Tibial nerve (tissue), 4 donors: ENCODE measurements around the gene CUL9. TPM values are rescaled to one million over a fixed set of nuclear protein-coding genes. Genes with fewer than 3 reads are reported as not detected.

Source experiments
- DNase-seq, 2 donors: peaks; one replicate each; pipeline ENCODE4 v3.0.0-alpha.2; 2019; ENCODE audit warnings: low spot score in 2 of 2
- H3K27ac ChIP-seq, 4 donors: fragments of 200-600 bp; sonication (generic) in 3 of 4; one replicate each; pipeline ENCODE4 v1.5.1; 2017 to 2019; ENCODE audit warnings: mild to moderate bottlenecking in 1 of 4
- H3K27me3 ChIP-seq, 2 donors: fragments of 200-600 bp; sonication (generic) in 1 of 2; one replicate each; pipeline versions ENCODE4 v1.5.1 to v1.6.0; 2017 to 2019
- H3K36me3 ChIP-seq, 3 donors: fragments of 200-600 bp; sonication (generic); one replicate each; pipeline ENCODE4 v1.5.1; 2018 to 2019
- H3K4me1 ChIP-seq, 4 donors: fragments of 200-600 bp; sonication (generic) in 3 of 4; one replicate each; pipeline ENCODE4 v1.5.1; 2017 to 2019
- H3K4me3 ChIP-seq, 4 donors: fragments of 200-600 bp; sonication (generic) in 3 of 4; one replicate each; pipeline ENCODE4 v1.5.1; 2017 to 2019; ENCODE audit warnings: mild to moderate bottlenecking in 1 of 4, moderate library complexity in 1 of 4
- H3K9me3 ChIP-seq, 4 donors: fragments of 200-600 bp; sonication (generic) in 3 of 4; one replicate each; pipeline ENCODE4 v1.5.1; 2017 to 2019
- EP300 ChIP-seq, 2 donors: sonication (generic); formaldehyde crosslinking; IDR thresholded peaks; one replicate each; pipeline ENCODE4 v1.6.1; 2017; ENCODE audit warnings: antibody characterized with exemption in 2 of 2, mild to moderate bottlenecking in 1 of 2
- POLR2A ChIP-seq, 2 donors: fragments of 450-650 bp; IDR thresholded peaks; one replicate each; pipeline ENCODE4 v1.6.1; 2017; ENCODE audit warnings: antibody characterized with exemption in 2 of 2, mild to moderate bottlenecking in 2 of 2, moderate library complexity in 2 of 2
- WGBS, 2 donors: methylation state at CpG; one replicate each; pipeline ENCODE4 v1.1.5; 2018; 5-methylcytosine and 5-hydroxymethylcytosine counted together
- total RNA-seq, 4 donors: library from RNA; depleted of rRNA; stranded (reverse); fragments of >200 nt; gene quantifications; one replicate each; pipeline ENCODE4 v1.1.0, GENCODE V29; 2016
- TF ChIP-seq, protein P1 (sequence below), 5 experiments: fragments of 200-600 bp in 3 of 5; fragments of 450-650 bp in 2 of 5; sonication (generic) in 3 of 5; IDR thresholded peaks; one replicate each; pipeline ENCODE4 v1.5.1; 2016 to 2019; ENCODE audit warnings: antibody characterized with exemption in 5 of 5, mild to moderate bottlenecking in 3 of 5, moderate library complexity in 2 of 5

Gene CUL9
- total RNA-seq, 4 donors from 2014 or later: 47.9 to 76.2 (median 49.3) TPM

DNA sequence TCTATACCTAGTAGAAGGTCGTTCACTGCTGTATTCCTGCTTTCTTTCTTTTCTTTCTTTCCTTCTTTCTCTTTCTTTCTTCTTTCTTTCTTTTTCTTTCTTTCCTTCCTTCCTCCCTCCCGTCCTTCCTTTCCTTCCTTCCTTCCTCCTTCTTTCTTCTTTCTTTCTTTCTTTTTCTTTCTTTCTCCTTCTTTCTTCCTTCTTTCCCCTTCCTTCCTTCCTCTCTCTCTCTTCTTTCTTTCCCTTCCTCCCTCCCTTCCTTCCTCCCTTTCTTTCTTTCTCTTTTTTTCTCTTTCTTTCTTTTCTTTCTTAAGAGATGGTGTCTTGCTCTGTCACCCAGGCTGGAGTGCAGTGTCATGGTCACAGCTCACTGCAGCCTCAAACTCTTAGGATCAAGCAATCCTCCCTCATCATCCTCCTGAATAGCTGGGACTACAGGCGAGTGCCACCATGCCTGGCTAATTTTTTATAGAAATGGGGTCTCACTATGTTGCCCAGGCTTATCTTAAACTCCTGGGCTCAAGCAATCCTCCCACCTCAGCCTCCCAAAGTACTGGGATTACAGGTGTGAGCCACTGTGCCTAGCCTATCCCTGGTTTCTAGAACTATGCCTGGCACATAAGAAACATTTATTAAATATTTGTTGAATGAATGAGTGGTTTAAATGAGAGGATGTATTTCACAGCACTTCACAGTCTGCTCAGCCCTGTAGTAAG is 49.9 kb downstream of the CUL9 start:
- Histone ChIP-seq H3K36me3 (no peaks in the 10 kb centered on the region), H3K27ac (no peak overlapping the region), H3K9me3 (no peaks in the 10 kb centered on the region), H3K27me3 (peaks cover 0 to 6% of the 10 kb centered on the region in 2 donors), H3K4me1 (peaks cover 0 to 16% (median 4%) of the 10 kb centered on the region in 4 donors), H3K4me3 (no peak overlapping the region)
- 72 to 84% methylated on average over 3 of the region's 3 CpGs for WGBS, 2 donors
- no peak for DNase-seq
- TF ChIP-seq EP300 (IDR thresholded peaks at IDR 0.05) (no peak), POLR2A (IDR thresholded peaks at IDR 0.05) (no peak)
- TF ChIP-seq, protein P1, sequence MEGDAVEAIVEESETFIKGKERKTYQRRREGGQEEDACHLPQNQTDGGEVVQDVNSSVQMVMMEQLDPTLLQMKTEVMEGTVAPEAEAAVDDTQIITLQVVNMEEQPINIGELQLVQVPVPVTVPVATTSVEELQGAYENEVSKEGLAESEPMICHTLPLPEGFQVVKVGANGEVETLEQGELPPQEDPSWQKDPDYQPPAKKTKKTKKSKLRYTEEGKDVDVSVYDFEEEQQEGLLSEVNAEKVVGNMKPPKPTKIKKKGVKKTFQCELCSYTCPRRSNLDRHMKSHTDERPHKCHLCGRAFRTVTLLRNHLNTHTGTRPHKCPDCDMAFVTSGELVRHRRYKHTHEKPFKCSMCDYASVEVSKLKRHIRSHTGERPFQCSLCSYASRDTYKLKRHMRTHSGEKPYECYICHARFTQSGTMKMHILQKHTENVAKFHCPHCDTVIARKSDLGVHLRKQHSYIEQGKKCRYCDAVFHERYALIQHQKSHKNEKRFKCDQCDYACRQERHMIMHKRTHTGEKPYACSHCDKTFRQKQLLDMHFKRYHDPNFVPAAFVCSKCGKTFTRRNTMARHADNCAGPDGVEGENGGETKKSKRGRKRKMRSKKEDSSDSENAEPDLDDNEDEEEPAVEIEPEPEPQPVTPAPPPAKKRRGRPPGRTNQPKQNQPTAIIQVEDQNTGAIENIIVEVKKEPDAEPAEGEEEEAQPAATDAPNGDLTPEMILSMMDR (IDR thresholded peaks at IDR 0.05): no peak

GRCh38 chr6:43235841-43236240 is 53.8 kb downstream of the CUL9 start:
- Histone ChIP-seq H3K4me3 (no peak overlapping the region), H3K4me1 (no peaks in the 10 kb centered on the region), H3K36me3 (no peaks in the 10 kb centered on the region), H3K27me3 (peaks cover 0 to 25% of the 10 kb centered on the region in 2 donors), H3K27ac (no peak overlapping the region), H3K9me3 (peaks cover 0 to 12% (median 0%) of the 10 kb centered on the region in 4 donors)
- TF ChIP-seq, protein P1 (IDR thresholded peaks at IDR 0.05): no peak
- no peak for TF ChIP-seq EP300 (IDR thresholded peaks at IDR 0.05)
- no peak for TF ChIP-seq POLR2A (IDR thresholded peaks at IDR 0.05)
- WGBS, 2 donors: 89 to 96% methylated on average over 2 of the region's 2 CpGs
- no peak for DNase-seq

DNA sequence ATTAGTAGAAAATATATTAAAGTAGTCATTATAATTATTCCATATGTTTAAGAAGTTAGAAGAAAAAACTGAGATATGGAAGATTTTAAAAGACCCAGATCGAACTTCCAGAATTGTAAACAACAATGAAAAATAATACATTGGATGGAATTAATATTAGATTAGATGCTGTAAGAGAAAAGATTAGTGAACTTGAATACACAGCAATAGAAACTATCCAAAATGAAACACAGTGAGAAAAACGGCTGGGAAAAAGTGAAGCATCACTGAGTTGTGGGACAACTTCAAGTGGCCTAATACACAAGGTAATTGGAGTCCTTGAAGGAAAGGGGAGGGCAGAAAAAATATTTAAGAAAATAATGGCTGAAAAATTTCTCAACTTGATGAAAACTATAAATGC is 57.1 kb downstream of the CUL9 start:
- DNase-seq: no peak
- WGBS, 2 donors: 65 to 73% methylated on average over 2 of the region's 2 CpGs
- Histone ChIP-seq H3K27ac (no peak overlapping the region), H3K9me3 (peaks cover 0 to 12% (median 0%) of the 10 kb centered on the region in 4 donors), H3K4me1 (peaks cover 0 to 3% (median 0%) of the 10 kb centered on the region in 4 donors), H3K4me3 (no peak overlapping the region), H3K36me3 (no peaks in the 10 kb centered on the region), H3K27me3 (peaks cover 0 to 53% of the 10 kb centered on the region in 2 donors)
- TF ChIP-seq, protein P1 (IDR thresholded peaks at IDR 0.05): no peak
- TF ChIP-seq POLR2A (IDR thresholded peaks at IDR 0.05): no peak

DNA sequence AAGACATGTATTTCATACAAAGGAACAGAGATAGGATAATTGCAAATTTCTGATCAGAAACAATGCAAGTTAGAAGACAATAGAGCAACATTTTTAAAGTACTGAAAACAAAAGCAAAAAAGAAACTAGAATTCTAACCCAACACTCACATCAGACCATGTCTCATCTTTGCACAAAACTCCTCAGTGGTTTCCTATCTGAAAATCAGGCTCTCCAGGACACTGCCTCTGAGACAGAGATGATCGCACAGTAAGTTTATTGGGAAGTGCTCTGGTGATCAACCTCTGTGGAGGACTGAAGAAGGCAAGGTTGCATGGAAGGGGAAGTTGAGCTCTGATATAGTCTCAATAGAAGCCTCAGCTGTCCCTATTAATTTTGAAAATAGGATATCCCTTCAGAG is 59.0 kb downstream of the CUL9 start:
- H3K4me1 ChIP-seq: peaks cover 0 to 3% (median 0%) of the 10 kb centered on the region in 4 donors
- H3K4me3 ChIP-seq: no peak overlapping the region
- 71 to 83% methylated on average over 1 of the region's 1 CpG for WGBS, 2 donors
- TF ChIP-seq EP300 (IDR thresholded peaks at IDR 0.05): no peak
- TF ChIP-seq, protein P1 (IDR thresholded peaks at IDR 0.05): no peak
- no peak for TF ChIP-seq POLR2A (IDR thresholded peaks at IDR 0.05)
- no peak for DNase-seq
- H3K9me3 ChIP-seq: peaks cover 0 to 12% (median 0%) of the 10 kb centered on the region in 4 donors
- peaks cover 0 to 71% of the 10 kb centered on the region in 2 donors for H3K27me3 ChIP-seq
- no peak overlapping the region for H3K27ac ChIP-seq
- no peaks in the 10 kb centered on the region for H3K36me3 ChIP-seq

DNA sequence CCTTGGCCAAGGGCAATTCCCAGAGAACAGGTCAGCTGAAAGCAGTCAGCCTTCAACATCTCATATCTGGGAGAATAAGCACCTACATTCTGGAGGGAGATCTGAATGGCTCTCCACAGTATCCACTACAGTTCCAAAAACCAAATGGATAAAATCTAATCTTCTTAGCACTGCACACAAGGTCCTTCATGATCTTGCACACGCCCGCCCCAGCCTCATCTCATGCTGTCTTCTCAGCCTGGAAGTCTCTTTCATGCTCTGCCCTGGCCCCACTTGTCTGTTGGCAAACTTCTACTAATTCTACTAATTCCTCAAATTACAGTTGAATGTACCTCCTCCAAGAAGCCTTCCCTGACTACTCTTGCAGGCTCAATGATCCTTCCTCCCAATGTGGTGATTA is 59.5 kb downstream of the CUL9 start:
- Histone ChIP-seq H3K27ac (no peak overlapping the region), H3K4me3 (no peak overlapping the region), H3K4me1 (peaks cover 0 to 5% (median 0%) of the 10 kb centered on the region in 4 donors), H3K9me3 (peaks cover 0 to 12% (median 0%) of the 10 kb centered on the region in 4 donors), H3K27me3 (peaks cover 0 to 69% of the 10 kb centered on the region in 2 donors), H3K36me3 (no peaks in the 10 kb centered on the region)
- 88 to 92% methylated on average over 2 of the region's 2 CpGs for WGBS, 2 donors
- TF ChIP-seq EP300 (IDR thresholded peaks at IDR 0.05) (no peak), POLR2A (IDR thresholded peaks at IDR 0.05) (no peak)
- TF ChIP-seq, protein P1 (IDR thresholded peaks at IDR 0.05): no peak
- no peak for DNase-seq
